DOHH2 (cell line): ENCODE results near the gene SLIT1.

ENCODE experiments used
- H3F3A ChIP-seq: fragments of 200-600 bp; sonication (generic), shearing (Covaris generic); 2 replicates; pipeline ENCODE4 v1.6.0; 2016; ENCODE audit warnings: antibody characterized with exemption, mild to moderate bottlenecking; ENCODE audit not compliant: control insufficient read depth, insufficient read depth
- H3K27ac ChIP-seq: fragments of 200-600 bp; sonication (generic); 2 replicates; pipeline ENCODE4 v1.5.1; 2014; ENCODE audit warnings: low read depth, mild to moderate bottlenecking, low read length, moderate library complexity
- H3K27me3 ChIP-seq: fragments of 200-600 bp; sonication (generic); 2 replicates; pipeline ENCODE4 v1.6.1; 2014; ENCODE audit warnings: mild to moderate bottlenecking, low read length, mixed read lengths; ENCODE audit not compliant: control insufficient read depth
- H3K36me3 ChIP-seq: fragments of 200-600 bp; sonication (generic); 2 replicates; pipeline ENCODE4 v1.6.1; 2014; ENCODE audit warnings: mild to moderate bottlenecking, low read length, moderate library complexity, mixed read lengths; ENCODE audit not compliant: control insufficient read depth
- H3K4me1 ChIP-seq: fragments of 200-600 bp; sonication (generic); 2 replicates; pipeline ENCODE4 v1.6.1; 2014; ENCODE audit warnings: mild to moderate bottlenecking, low read length, mixed read lengths; ENCODE audit not compliant: control insufficient read depth
- H3K4me2 ChIP-seq: fragments of 200-600 bp; sonication (generic); 2 replicates; pipeline ENCODE4 v1.6.0; 2014; ENCODE audit warnings: mild to moderate bottlenecking, low read length, moderate library complexity
- H3K4me3 ChIP-seq: fragments of 200-600 bp; sonication (generic); 2 replicates; pipeline ENCODE4 v1.5.1; 2014; ENCODE audit warnings: mild to moderate bottlenecking, low read length, mixed read lengths
- H3K79me2 ChIP-seq: fragments of 200-600 bp; sonication (generic); 2 replicates; pipeline ENCODE4 v1.6.1; 2014; ENCODE audit warnings: mild to moderate bottlenecking, low read length, mixed read lengths; ENCODE audit not compliant: control insufficient read depth
- H3K9me2 ChIP-seq: fragments of 200-600 bp; sonication (generic); replicated peaks from 2 replicates; pipeline ENCODE4 v1.6.1; 2014; ENCODE audit warnings: mild to moderate bottlenecking, low read length, mixed read lengths; ENCODE audit not compliant: control insufficient read depth
- H3K9me3 ChIP-seq: fragments of 200-600 bp; sonication (generic); 2 replicates; pipeline ENCODE4 v1.6.1; 2014; ENCODE audit warnings: antibody characterized with exemption, low read length, mixed read lengths; ENCODE audit not compliant: control insufficient read depth, insufficient read depth
- H4K20me1 ChIP-seq: fragments of 200-600 bp; sonication (generic); 2 replicates; pipeline ENCODE4 v1.6.0; 2014; ENCODE audit warnings: low read depth, mild to moderate bottlenecking, antibody characterized with exemption, low read length, moderate library complexity; ENCODE audit not compliant: control insufficient read depth, insufficient read depth
- CTCF ChIP-seq: fragments of 200-600 bp; sonication (generic); IDR thresholded peaks from one replicate; pipeline ENCODE4 v1.5.1; 2014; ENCODE audit warnings: antibody characterized with exemption, mild to moderate bottlenecking, low read depth, low read length; ENCODE audit not compliant: poor library complexity, severe bottlenecking
- EZH2phosphoT487 ChIP-seq: fragments of 200-600 bp; sonication (generic); IDR thresholded peaks from 2 replicates; pipeline ENCODE4 v1.6.1; 2017; ENCODE audit warnings: borderline replicate concordance, mild to moderate bottlenecking, antibody characterized with exemption, low read length, moderate library complexity, mixed read lengths

SLIT1 gene

DNA sequence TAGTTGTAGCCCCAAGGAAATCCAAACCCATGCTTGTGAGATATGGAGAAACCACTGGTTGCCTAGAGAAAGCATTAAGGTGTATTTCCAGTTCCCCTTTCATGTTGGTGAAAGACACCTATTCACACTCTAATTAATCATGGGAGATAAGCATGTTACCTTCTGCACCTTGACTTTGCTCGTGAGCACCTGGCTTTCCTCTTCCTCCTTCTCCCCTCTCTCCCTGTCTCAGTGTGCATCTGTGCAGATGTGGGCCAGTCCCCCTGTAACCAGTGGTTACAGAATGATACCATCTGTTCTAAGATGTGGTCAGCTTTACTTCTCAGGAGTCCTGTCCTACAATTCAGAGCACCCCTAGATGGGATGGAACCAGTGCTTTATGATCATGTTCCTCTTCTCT is 193.0 kb downstream of the SLIT1 start:
- Histone ChIP-seq H4K20me1 (no peaks in the 10 kb centered on the region), H3K4me3 (no peak overlapping the region), H3K27me3 (no peaks in the 10 kb centered on the region), H3K9me3 (no peaks in the 10 kb centered on the region), H3K4me1 (peaks cover 8% of the 10 kb centered on the region; the same call in 1 of the 2 replicates), H3K36me3 (no peaks in the 10 kb centered on the region), H3K4me2 (no peak overlapping the region), H3F3A (no peaks in the 10 kb centered on the region), H3K79me2 (no peaks in the 10 kb centered on the region), H3K27ac (no peak overlapping the region), H3K9me2 (no peaks in the 10 kb centered on the region)
- no peak for TF ChIP-seq CTCF
- TF ChIP-seq EZH2phosphoT487 = no peak

DNA sequence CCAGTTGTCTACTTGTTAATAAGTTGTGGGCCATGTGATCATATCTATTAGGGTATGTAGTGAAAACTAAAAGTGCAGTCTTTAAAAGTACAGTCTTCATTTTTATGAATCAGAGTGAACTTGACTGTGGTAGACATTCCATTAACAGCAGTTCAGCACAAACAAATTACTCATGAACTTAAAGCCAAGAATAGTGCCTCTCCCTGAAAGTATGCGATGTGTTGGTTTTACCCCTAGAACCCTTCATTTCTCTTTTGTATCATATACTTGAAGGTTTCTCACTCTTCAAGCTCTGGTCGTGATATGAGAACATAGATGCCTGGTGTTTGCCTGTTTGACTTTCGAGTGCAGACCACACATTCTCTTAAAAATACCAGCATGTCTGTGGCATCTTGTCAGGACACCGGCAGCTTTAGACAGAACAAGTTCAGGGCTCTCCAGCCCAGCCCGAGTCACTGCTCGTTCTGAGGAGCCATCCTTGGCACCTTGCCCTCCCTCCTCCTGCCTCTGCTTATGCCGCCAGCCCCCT is 194.4 kb downstream of the SLIT1 start:
- Histone ChIP-seq H3K4me2 (no peak overlapping the region), H3K9me3 (no peaks in the 10 kb centered on the region), H3K9me2 (no peaks in the 10 kb centered on the region), H3K27me3 (no peaks in the 10 kb centered on the region), H3K27ac (no peak overlapping the region), H4K20me1 (no peaks in the 10 kb centered on the region), H3F3A (no peaks in the 10 kb centered on the region), H3K4me1 (peaks cover 8% of the 10 kb centered on the region; the same call in 1 of the 2 replicates), H3K79me2 (no peaks in the 10 kb centered on the region), H3K36me3 (no peaks in the 10 kb centered on the region), H3K4me3 (no peak overlapping the region)
- no peak for TF ChIP-seq CTCF
- no peak for TF ChIP-seq EZH2phosphoT487

DNA sequence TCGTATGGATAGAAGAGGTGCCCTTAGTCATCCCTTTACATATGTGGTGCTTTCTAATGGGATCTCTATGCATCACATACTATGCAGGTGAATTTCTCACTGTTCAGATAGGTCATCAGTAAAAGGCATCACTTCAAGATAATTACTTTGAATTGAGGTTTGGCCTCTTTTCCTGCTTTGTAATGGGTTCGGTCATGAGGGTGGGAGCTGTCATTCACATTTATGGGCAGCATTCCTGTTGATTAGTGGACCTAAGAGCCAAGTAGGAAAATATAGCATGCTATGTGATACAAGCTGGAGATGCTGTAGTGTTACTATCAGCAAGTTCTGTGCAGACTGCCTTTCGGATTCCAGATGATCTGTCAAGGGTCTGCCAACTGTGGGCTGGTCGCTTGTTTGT is 197.3 kb downstream of the SLIT1 start:
- H3K4me3 ChIP-seq = no peak overlapping the region
- H3K36me3 ChIP-seq = no peaks in the 10 kb centered on the region
- H3K27ac ChIP-seq = no peak overlapping the region
- H3K27me3 ChIP-seq = no peaks in the 10 kb centered on the region
- H3K79me2 ChIP-seq = no peaks in the 10 kb centered on the region
- no peak for TF ChIP-seq EZH2phosphoT487
- no peaks in the 10 kb centered on the region for H3K9me2 ChIP-seq
- no peaks in the 10 kb centered on the region for H3F3A ChIP-seq
- H3K4me2 ChIP-seq = no peak overlapping the region
- H3K4me1 ChIP-seq = peaks cover 8% of the 10 kb centered on the region; the same call in 1 of the 2 replicates
- H4K20me1 ChIP-seq = no peaks in the 10 kb centered on the region
- H3K9me3 ChIP-seq = no peaks in the 10 kb centered on the region

GRCh38 chr10:96987842-96988175 is 197.9 kb downstream of the SLIT1 start:
- Histone ChIP-seq H3K27me3 (no peaks in the 10 kb centered on the region), H3K9me3 (no peaks in the 10 kb centered on the region), H3K36me3 (no peaks in the 10 kb centered on the region), H4K20me1 (no peaks in the 10 kb centered on the region), H3K4me2 (no peak overlapping the region), H3K79me2 (no peaks in the 10 kb centered on the region), H3K4me3 (no peak overlapping the region), H3K9me2 (no peaks in the 10 kb centered on the region), H3F3A (no peaks in the 10 kb centered on the region), H3K27ac (no peak overlapping the region), H3K4me1 (peaks cover 4% of the 10 kb centered on the region; the same call in 1 of the 2 replicates)
- TF ChIP-seq CTCF (no peak), EZH2phosphoT487 (no peak)
